Mesenchymal stem cell (in vitro differentiated cells and primary cell): ENCODE results near the gene ZNF444.
"Not testable (repeated sequence)": the region's sequence is repeated elsewhere in the genome, so short reads cannot be mapped to it uniquely, and the experiment has no call there.

Experiments used
- DNase-seq: peaks from one replicate; pipeline ENCODE4 v3.0.0-alpha.2; 2013
- H2AFZ ChIP-seq: one replicate; pipeline ENCODE4 v1.6.1; 2013; ENCODE audit warnings: low read depth, mild to moderate bottlenecking, control low read depth, inconsistent platforms, low read length, moderate library complexity
- H2AK5ac ChIP-seq: 2 replicates; pipeline ENCODE4 v1.6.1; 2013; ENCODE audit warnings: low read length, moderate library complexity, mild to moderate bottlenecking, inconsistent platforms; ENCODE audit not compliant: severe bottlenecking
- H2BK120ac ChIP-seq: one replicate; pipeline ENCODE4 v1.6.1; 2013; ENCODE audit warnings: low read depth, mild to moderate bottlenecking, inconsistent platforms, low read length, moderate library complexity
- H2BK12ac ChIP-seq, 2 experiments: one replicate each; pipeline ENCODE4 v1.6.1; 2013; ENCODE audit warnings: inconsistent platforms in 2 of 2, low read length in 2 of 2, mild to moderate bottlenecking in 2 of 2, moderate library complexity in 2 of 2, control low read depth in 1 of 2
- H2BK15ac ChIP-seq: one replicate; pipeline ENCODE4 v1.6.1; 2013; ENCODE audit warnings: mild to moderate bottlenecking, low read depth, inconsistent platforms; ENCODE audit not compliant: poor library complexity, severe bottlenecking
- H2BK5ac ChIP-seq: 2 replicates; pipeline ENCODE4 v1.6.1; 2013; ENCODE audit warnings: low read depth, mild to moderate bottlenecking, low read length, control low read depth, inconsistent platforms; ENCODE audit not compliant: poor library complexity, severe bottlenecking
- H3K14ac ChIP-seq, 2 experiments: one replicate each; pipeline ENCODE4 v1.6.1; 2013; ENCODE audit warnings: inconsistent platforms in 2 of 2, low read length in 2 of 2, control low read depth in 1 of 2, mild to moderate bottlenecking in 1 of 2, moderate library complexity in 1 of 2
- H3K18ac ChIP-seq, 2 experiments: one replicate each; pipeline ENCODE4 v1.6.1; 2013; ENCODE audit warnings: inconsistent platforms in 2 of 2, low read length in 2 of 2, control low read depth in 1 of 2, low read depth in 1 of 2, mild to moderate bottlenecking in 1 of 2
- H3K23ac ChIP-seq, 2 experiments: one replicate each; pipeline ENCODE4 v1.6.1; 2013; ENCODE audit warnings: inconsistent platforms in 2 of 2, low read length in 2 of 2, mild to moderate bottlenecking in 2 of 2, moderate library complexity in 2 of 2, control low read depth in 1 of 2
- H3K27ac ChIP-seq: 2 replicates; pipeline ENCODE4 v1.5.1; 2013; ENCODE audit warnings: mild to moderate bottlenecking, moderate library complexity, low read length, control low read depth, inconsistent platforms; ENCODE audit not compliant: poor library complexity, severe bottlenecking
- H3K27me3 ChIP-seq, 2 experiments: 2 replicates each; pipeline versions ENCODE4 v1.6.1 to v1.7.0; 2013; ENCODE audit warnings: low read length in 2 of 2, mild to moderate bottlenecking in 2 of 2, moderate library complexity in 2 of 2, control low read depth in 1 of 2, inconsistent platforms in 1 of 2; ENCODE audit not compliant: control insufficient read depth in 1 of 2, insufficient read depth in 1 of 2
- H3K36me3 ChIP-seq, 2 experiments: 2 replicates each; pipeline versions ENCODE4 v1.6.1 to v1.7.0; 2013; ENCODE audit warnings: low read length in 2 of 2, control low read depth in 1 of 2, inconsistent platforms in 1 of 2, low read depth in 1 of 2, mild to moderate bottlenecking in 1 of 2; ENCODE audit not compliant: insufficient read depth in 2 of 2, control insufficient read depth in 1 of 2
- H3K4ac ChIP-seq, 2 experiments: one replicate each; pipeline ENCODE4 v1.6.1; 2013; ENCODE audit warnings: inconsistent platforms in 2 of 2, low read length in 2 of 2, mild to moderate bottlenecking in 2 of 2, moderate library complexity in 2 of 2, control low read depth in 1 of 2, low read depth in 1 of 2
- H3K4me1 ChIP-seq: 2 replicates; pipeline ENCODE4 v1.6.1; 2013; ENCODE audit warnings: low read depth, low read length, control low read depth; ENCODE audit not compliant: control insufficient read depth, insufficient read depth
- H3K4me2 ChIP-seq: 2 replicates; pipeline ENCODE4 v1.6.1; 2013; ENCODE audit warnings: low read length, mild to moderate bottlenecking, inconsistent platforms; ENCODE audit not compliant: poor library complexity, severe bottlenecking
- H3K4me3 ChIP-seq, 2 experiments: 2 replicates each; pipeline versions ENCODE4 v1.5.1 to v1.7.0; 2013; ENCODE audit warnings: low read length in 2 of 2, mild to moderate bottlenecking in 2 of 2, control low read depth in 1 of 2, low read depth in 1 of 2; ENCODE audit not compliant: insufficient read depth in 1 of 2
- H3K79me1 ChIP-seq: replicated peaks from 2 replicates; pipeline ENCODE4 v1.6.1; 2013; ENCODE audit warnings: mild to moderate bottlenecking, control low read depth, low read length, inconsistent platforms; ENCODE audit not compliant: poor library complexity, severe bottlenecking
- H3K9ac ChIP-seq: 2 replicates; pipeline ENCODE4 v1.7.0; 2013; ENCODE audit warnings: mild to moderate bottlenecking, low read length, moderate library complexity
- H3K9me3 ChIP-seq: 2 replicates; pipeline ENCODE4 v1.7.0; 2013; ENCODE audit warnings: mild to moderate bottlenecking, low read length; ENCODE audit not compliant: control insufficient read depth
- H4K8ac ChIP-seq: one replicate; pipeline ENCODE4 v1.6.1; 2013; ENCODE audit warnings: inconsistent platforms, mild to moderate bottlenecking, low read length, moderate library complexity
- H4K91ac ChIP-seq: one replicate; pipeline ENCODE4 v1.6.1; 2013; ENCODE audit warnings: mild to moderate bottlenecking, low read length, inconsistent platforms
- WGBS: methylation state at CpG from one replicate; pipeline ENCODE4 v1.1.7; 2013; ENCODE audit warnings: mixed read lengths; 5-methylcytosine and 5-hydroxymethylcytosine counted together

Gene ZNF444

DNA sequence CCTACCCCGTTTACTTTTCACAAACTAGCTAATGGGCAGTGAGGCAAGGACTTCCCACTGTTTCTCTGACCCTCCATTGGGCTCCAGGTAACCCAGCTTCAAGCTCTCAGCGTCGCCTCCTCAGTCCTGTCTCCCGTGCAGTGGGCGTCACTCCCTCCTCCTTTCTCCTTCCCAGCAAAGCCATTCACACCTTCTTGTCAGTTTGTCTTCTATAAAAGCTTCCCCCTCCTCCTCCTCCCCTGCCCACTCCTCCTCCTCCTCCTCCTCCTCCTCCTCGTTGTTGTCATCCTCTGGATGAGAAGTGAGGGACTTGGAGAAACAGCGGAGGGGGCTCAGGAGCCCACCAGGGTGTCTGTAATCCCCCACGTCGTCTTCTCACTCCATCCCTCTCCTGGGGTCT is 33.0 kb downstream of the ZNF444 start:
- no peak overlapping the region for H3K9ac ChIP-seq
- H3K27ac ChIP-seq, result no peak overlapping the region
- no peak overlapping the region for H2BK120ac ChIP-seq
- peaks cover 2% of the 10 kb centered on the region for H3K4me1 ChIP-seq
- H3K36me3 ChIP-seq, result no peaks in the 10 kb centered on the region
- no peak overlapping the region for H3K4ac ChIP-seq
- no peak for DNase-seq
- no peaks in the 10 kb centered on the region for H3K9me3 ChIP-seq
- no peak overlapping the region for H4K8ac ChIP-seq
- H2AFZ ChIP-seq, result no peak overlapping the region
- no peaks in the 10 kb centered on the region for H3K79me1 ChIP-seq
- no peak overlapping the region for H2BK5ac ChIP-seq
- H3K4me3 ChIP-seq, result no peak overlapping the region
- no peak overlapping the region for H3K23ac ChIP-seq
- H3K18ac ChIP-seq, result no peak overlapping the region
- H3K4me2 ChIP-seq, result no peak overlapping the region
- no peak overlapping the region for H3K14ac ChIP-seq
- H3K27me3 ChIP-seq, result peaks cover 0 to 51% of the 10 kb centered on the region in 2 experiments
- no peak overlapping the region for H2BK15ac ChIP-seq
- H2AK5ac ChIP-seq, result no peak overlapping the region
- 26% methylated on average over 4 of the region's 9 CpGs for WGBS
- H2BK12ac ChIP-seq, result no peak overlapping the region
- H4K91ac ChIP-seq, result no peak overlapping the region

DNA sequence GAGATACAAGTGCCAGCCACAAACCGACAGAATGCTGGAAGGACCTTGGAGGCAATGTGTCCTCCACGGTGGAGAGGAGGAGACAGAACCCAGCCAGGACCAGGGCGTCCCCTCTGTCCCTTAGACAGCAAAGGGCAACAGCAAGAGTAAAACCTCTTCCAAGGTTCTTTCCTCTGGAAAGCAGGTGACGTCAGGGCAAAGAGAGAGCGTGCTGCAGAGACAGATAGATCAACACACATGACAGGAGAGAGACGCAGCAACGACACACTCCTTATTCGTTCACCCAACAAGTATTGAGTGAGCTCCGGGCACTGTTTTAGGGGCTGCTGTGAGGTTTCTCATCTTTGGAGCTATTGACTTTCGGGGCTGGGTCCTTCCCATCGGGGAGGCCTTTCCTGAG is 33.5 kb downstream of the ZNF444 start:
- Histone ChIP-seq H3K4ac (no peak overlapping the region), H2BK5ac (no peak overlapping the region), H4K8ac (no peak overlapping the region), H3K18ac (no peak overlapping the region), H3K9ac (no peak overlapping the region), H2BK120ac (no peak overlapping the region), H3K14ac (no peak overlapping the region), H3K23ac (no peak overlapping the region), H3K9me3 (no peaks in the 10 kb centered on the region), H3K79me1 (no peaks in the 10 kb centered on the region), H2AK5ac (no peak overlapping the region), H2BK15ac (no peak overlapping the region), H2AFZ (no peak overlapping the region), H3K36me3 (no peaks in the 10 kb centered on the region), H4K91ac (no peak overlapping the region), H3K27ac (no peak overlapping the region), H3K4me1 (peaks cover 2% of the 10 kb centered on the region), H3K27me3 (peaks cover 0 to 51% of the 10 kb centered on the region in 2 experiments), H2BK12ac (no peak overlapping the region), H3K4me2 (no peak overlapping the region), H3K4me3 (no peak overlapping the region)
- WGBS, result 81% methylated on average over 11 of the region's 11 CpGs
- DNase-seq, result no peak

DNA sequence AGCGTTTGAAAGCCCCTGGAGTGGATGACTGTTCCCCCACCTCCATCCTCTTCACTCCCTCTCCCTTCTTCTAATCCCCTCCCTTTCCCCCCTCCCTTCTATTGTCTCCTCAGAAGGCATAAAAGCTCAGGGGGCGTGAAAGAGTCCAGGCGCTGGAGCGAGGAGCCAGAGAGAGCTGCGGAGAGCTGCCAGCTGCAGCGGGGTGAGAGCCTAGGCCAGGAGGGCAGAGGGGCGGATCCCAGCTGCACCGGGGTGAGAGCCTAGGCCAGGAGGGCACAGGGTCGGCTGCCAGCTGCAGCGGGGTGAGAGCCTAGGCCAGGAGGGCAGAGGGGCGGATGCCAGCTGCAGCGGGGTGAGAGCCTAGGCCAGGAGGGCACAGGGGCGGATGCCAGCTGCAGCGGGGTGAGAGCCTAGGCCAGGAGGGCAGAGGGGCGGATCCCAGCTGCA is 34.8 kb downstream of the ZNF444 start, which contains the start of gene GALP:
Gene GALP (plus strand): TSS at position 148 of the 447 bp plus-strand sequence. CDS start 1,101 bp downstream, outside the sequence.
- 59% methylated on average over 14 of the region's 15 CpGs for WGBS

DNA sequence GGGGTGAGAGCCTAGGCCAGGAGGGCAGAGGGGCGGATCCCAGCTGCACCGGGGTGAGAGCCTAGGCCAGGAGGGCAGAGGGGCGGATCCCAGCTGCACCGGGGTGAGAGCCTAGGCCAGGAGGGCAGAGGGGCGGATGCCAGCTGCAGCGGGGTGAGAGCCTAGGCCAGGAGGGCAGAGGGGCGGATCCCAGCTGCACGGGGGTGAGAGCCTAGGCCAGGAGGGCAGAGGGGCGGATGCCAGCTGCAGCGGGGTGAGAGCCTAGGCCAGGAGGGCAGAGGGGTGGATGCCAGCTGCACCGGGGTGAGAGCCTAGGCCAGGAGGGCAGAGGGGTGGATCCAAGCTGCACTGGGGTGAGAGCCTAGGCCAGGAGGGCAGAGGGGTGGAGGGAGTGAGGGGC is 35.2 kb downstream of the ZNF444 start:
- not testable (repeated sequence) for H3K36me3 ChIP-seq, H2BK120ac ChIP-seq, H3K18ac ChIP-seq, H3K23ac ChIP-seq, H4K8ac ChIP-seq, H4K91ac ChIP-seq, H2BK12ac ChIP-seq, H3K4me2 ChIP-seq, H2AFZ ChIP-seq, H3K9me3 ChIP-seq, H3K79me1 ChIP-seq, H3K9ac ChIP-seq, H3K14ac ChIP-seq, H3K4me1 ChIP-seq, DNase-seq, H3K4ac ChIP-seq, H3K4me3 ChIP-seq, H3K27ac ChIP-seq, H2BK5ac ChIP-seq, H2AK5ac ChIP-seq, H2BK15ac ChIP-seq
- H3K27me3 ChIP-seq, result peaks cover 0 to 51% of the 10 kb centered on the region in 2 experiments
- 85% methylated on average over 11 of the region's 11 CpGs for WGBS

More for the DNA sequence above, 34.8 kb downstream of the ZNF444 start, which contains the start of gene GALP:
- not testable (repeated sequence) for H2AFZ ChIP-seq, H2BK120ac ChIP-seq, H3K9ac ChIP-seq, H3K27ac ChIP-seq, H3K23ac ChIP-seq, H2BK12ac ChIP-seq, H3K4me2 ChIP-seq, H3K4me3 ChIP-seq, H3K9me3 ChIP-seq, H3K4me1 ChIP-seq, H2BK15ac ChIP-seq, H3K18ac ChIP-seq, H3K36me3 ChIP-seq, DNase-seq, H3K14ac ChIP-seq, H4K8ac ChIP-seq, H4K91ac ChIP-seq, H3K4ac ChIP-seq, H3K79me1 ChIP-seq, H2AK5ac ChIP-seq, H2BK5ac ChIP-seq
- peaks cover 0 to 51% of the 10 kb centered on the region in 2 experiments for H3K27me3 ChIP-seq
